ENCODE measurements around the gene SLC1A2.

DNA sequence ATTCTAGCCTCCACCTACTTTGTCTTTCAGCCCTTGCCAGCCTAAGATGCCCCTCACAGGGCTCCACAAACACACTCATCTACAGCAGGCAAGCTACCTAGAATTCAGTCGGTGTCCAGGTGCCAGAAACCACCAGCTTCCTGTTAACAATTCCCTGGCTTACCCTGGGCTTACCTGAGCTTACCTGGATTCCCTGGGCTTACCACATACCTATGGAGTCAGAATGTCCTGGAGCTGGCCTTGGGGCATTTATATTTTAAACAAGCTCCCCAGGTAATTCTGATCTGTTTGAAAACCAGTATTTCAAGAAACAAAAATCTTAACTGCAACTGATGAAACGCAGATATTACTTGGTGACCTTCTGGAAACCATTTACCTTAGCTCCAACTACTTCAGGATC lies 123.6 kb downstream of the SLC1A2 start:
- no peak for TF ChIP-seq EZH2phosphoT487 (IDR thresholded peaks at IDR 0.05; ENCODE audit: borderline replicate concordance)
- TF ChIP-seq, protein P1, sequence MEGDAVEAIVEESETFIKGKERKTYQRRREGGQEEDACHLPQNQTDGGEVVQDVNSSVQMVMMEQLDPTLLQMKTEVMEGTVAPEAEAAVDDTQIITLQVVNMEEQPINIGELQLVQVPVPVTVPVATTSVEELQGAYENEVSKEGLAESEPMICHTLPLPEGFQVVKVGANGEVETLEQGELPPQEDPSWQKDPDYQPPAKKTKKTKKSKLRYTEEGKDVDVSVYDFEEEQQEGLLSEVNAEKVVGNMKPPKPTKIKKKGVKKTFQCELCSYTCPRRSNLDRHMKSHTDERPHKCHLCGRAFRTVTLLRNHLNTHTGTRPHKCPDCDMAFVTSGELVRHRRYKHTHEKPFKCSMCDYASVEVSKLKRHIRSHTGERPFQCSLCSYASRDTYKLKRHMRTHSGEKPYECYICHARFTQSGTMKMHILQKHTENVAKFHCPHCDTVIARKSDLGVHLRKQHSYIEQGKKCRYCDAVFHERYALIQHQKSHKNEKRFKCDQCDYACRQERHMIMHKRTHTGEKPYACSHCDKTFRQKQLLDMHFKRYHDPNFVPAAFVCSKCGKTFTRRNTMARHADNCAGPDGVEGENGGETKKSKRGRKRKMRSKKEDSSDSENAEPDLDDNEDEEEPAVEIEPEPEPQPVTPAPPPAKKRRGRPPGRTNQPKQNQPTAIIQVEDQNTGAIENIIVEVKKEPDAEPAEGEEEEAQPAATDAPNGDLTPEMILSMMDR (conservative IDR thresholded peaks at IDR 0.05; ENCODE audit: low read length), result no peak

Measured in Loucy (cell line).